ENCODE results near the gene AGAP1. TPM values are rescaled to one million over a fixed set of nuclear protein-coding genes. Genes with fewer than 3 reads are reported as not detected.

The AGAP1 gene
- polyA plus RNA-seq, 4 donors, result 9.8 to 19.2 (median 15.5) TPM

DNA sequence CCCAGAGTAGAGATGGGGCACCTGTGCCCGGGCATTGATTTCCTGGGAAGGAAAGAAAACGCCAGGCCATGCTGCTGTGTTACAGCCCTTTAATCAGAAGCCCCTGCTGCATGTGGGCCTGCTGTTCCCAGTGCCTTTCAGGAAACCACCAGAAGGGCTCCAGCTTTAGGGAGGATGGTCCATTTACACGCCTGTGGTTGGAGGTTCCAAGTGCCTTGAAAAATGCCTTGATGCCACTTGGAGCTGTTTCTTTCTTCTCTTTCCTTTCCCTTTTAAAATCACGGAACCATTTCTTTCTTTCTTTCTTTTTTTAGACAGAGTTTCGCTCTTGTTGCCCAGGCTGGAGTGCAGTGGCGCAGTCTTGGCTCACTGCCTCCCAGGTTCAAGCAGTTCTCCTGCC, 60.5 kb downstream of the AGAP1 start:
- no peak for FAIRE-seq
- no peaks in the 10 kb centered on the region for H3K9me3 ChIP-seq (ENCODE audit: control insufficient read depth in 2 of 2, insufficient read depth in 1 of 2, low read depth in 1 of 2, low read length in 1 of 2)
- H3K27me3 ChIP-seq (ENCODE audit: control insufficient read depth in 3 of 3, insufficient read depth in 3 of 3, low read length in 3 of 3), result no peaks in the 10 kb centered on the region
- no peak overlapping the region for H3K27ac ChIP-seq (ENCODE audit: low read depth in 1 of 3, low read length in 2 of 3)
- peaks cover 0 to 6% (median 0%) of the 10 kb centered on the region in 3 donors for H3K36me3 ChIP-seq (ENCODE audit: control insufficient read depth in 3 of 3, insufficient read depth in 2 of 3, low read depth in 1 of 3, low read length in 3 of 3)
- no peak for DNase-seq
- H3K4me3 ChIP-seq (ENCODE audit: low read depth in 1 of 3, low read length in 3 of 3), result no peak overlapping the region
- H3K4me1 ChIP-seq (ENCODE audit: control insufficient read depth in 3 of 3, insufficient read depth in 2 of 3, low read depth in 1 of 3, low read length in 2 of 3), result peaks cover 3 to 10% (median 4%) of the 10 kb centered on the region in 3 donors
- WGBS, 3 donors, result 79 to 92% (median 88%) methylated on average over 6 of the region's 6 CpGs

GRCh38 chr2:235554936-235555335, 61.1 kb downstream of the AGAP1 start:
- H3K27me3 ChIP-seq (ENCODE audit: control insufficient read depth in 3 of 3, insufficient read depth in 3 of 3, low read length in 3 of 3), result no peaks in the 10 kb centered on the region
- 86 to 92% (median 90%) methylated on average over 9 of the region's 9 CpGs for WGBS, 3 donors
- no peak for FAIRE-seq
- no peak for DNase-seq
- peaks cover 0 to 4% (median 0%) of the 10 kb centered on the region in 3 donors for H3K36me3 ChIP-seq (ENCODE audit: control insufficient read depth in 3 of 3, insufficient read depth in 2 of 3, low read depth in 1 of 3, low read length in 3 of 3)
- H3K4me1 ChIP-seq (ENCODE audit: control insufficient read depth in 3 of 3, insufficient read depth in 2 of 3, low read depth in 1 of 3, low read length in 2 of 3), result peaks cover 3 to 10% (median 4%) of the 10 kb centered on the region in 3 donors
- H3K27ac ChIP-seq (ENCODE audit: low read depth in 1 of 3, low read length in 2 of 3), result no peak overlapping the region
- H3K4me3 ChIP-seq (ENCODE audit: low read depth in 1 of 3, low read length in 3 of 3), result no peak overlapping the region
- H3K9me3 ChIP-seq (ENCODE audit: control insufficient read depth in 2 of 2, insufficient read depth in 1 of 2, low read depth in 1 of 2, low read length in 1 of 2), result no peaks in the 10 kb centered on the region

GRCh38 chr2:235555371-235555770, 61.5 kb downstream of the AGAP1 start:
- H3K27me3 ChIP-seq (ENCODE audit: control insufficient read depth in 3 of 3, insufficient read depth in 3 of 3, low read length in 3 of 3), result no peaks in the 10 kb centered on the region
- no peaks in the 10 kb centered on the region for H3K9me3 ChIP-seq (ENCODE audit: control insufficient read depth in 2 of 2, insufficient read depth in 1 of 2, low read depth in 1 of 2, low read length in 1 of 2)
- H3K4me1 ChIP-seq (ENCODE audit: control insufficient read depth in 3 of 3, insufficient read depth in 2 of 3, low read depth in 1 of 3, low read length in 2 of 3), result peaks cover 3 to 10% (median 4%) of the 10 kb centered on the region in 3 donors
- H3K27ac ChIP-seq (ENCODE audit: low read depth in 1 of 3, low read length in 2 of 3), result no peak overlapping the region
- WGBS, 3 donors, result 56 to 68% (median 64%) methylated on average over 6 of the region's 6 CpGs
- FAIRE-seq (no peak), DNase-seq (no peak)
- H3K36me3 ChIP-seq (ENCODE audit: control insufficient read depth in 3 of 3, insufficient read depth in 2 of 3, low read depth in 1 of 3, low read length in 3 of 3), result peaks cover 0 to 2% (median 0%) of the 10 kb centered on the region in 3 donors
- no peak overlapping the region for H3K4me3 ChIP-seq (ENCODE audit: low read depth in 1 of 3, low read length in 3 of 3)

DNA sequence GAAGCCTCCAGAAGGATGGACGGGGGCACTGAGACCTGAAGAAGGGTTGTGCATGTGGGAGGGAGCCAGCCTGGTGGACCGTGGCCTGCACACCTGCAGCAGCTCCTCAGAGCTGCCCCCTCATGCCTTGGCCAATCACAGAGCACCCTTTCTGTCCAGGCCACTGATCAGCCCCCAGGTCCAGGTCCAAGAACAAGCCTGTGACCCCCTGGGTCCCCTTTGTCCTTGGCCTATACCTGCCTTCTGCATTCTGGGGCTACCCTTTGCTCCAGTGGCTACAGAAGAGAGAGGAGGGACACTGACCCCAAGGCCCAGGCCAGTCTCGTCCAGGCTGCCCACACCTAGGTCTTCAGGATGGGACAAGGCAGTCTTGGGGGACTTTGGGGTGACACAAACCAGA, 62.2 kb downstream of the AGAP1 start:
- no peak overlapping the region for H3K27ac ChIP-seq (ENCODE audit: low read depth in 1 of 3, low read length in 2 of 3)
- no peak for FAIRE-seq
- H3K9me3 ChIP-seq (ENCODE audit: control insufficient read depth in 2 of 2, insufficient read depth in 1 of 2, low read depth in 1 of 2, low read length in 1 of 2), result no peaks in the 10 kb centered on the region

DNA sequence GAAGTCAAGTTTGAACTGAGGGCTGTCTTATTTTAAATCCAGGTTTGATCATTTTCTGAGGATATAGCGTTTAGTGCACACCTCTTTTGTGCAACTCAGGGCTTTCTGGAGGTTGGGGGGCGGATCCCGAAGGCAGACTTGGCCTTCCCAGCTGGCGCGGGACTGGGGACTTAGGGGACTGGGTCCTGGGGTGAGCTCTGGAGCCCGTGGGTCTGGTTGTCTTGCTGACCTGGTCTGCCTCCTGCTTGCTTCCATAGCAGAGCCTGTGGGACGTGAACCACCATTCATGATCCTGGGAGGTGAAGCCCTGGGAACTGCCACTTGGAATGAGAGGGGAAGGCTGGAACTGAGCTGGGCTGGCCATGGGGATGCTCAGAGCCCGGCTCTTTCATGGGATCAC, 63.1 kb downstream of the AGAP1 start:
- WGBS, 3 donors, result 88 to 94% (median 92%) methylated on average over 8 of the region's 8 CpGs
- no peaks in the 10 kb centered on the region for H3K9me3 ChIP-seq (ENCODE audit: control insufficient read depth in 2 of 2, insufficient read depth in 1 of 2, low read depth in 1 of 2, low read length in 1 of 2)
- H3K27ac ChIP-seq (ENCODE audit: low read depth in 1 of 3, low read length in 2 of 3), result no peak overlapping the region
- peaks cover 0 to 5% (median 0%) of the 10 kb centered on the region in 3 donors for H3K36me3 ChIP-seq (ENCODE audit: control insufficient read depth in 3 of 3, insufficient read depth in 2 of 3, low read depth in 1 of 3, low read length in 3 of 3)
- no peak overlapping the region for H3K4me3 ChIP-seq (ENCODE audit: low read depth in 1 of 3, low read length in 3 of 3)
- FAIRE-seq (no peak), DNase-seq (no peak)
- H3K4me1 ChIP-seq (ENCODE audit: control insufficient read depth in 3 of 3, insufficient read depth in 2 of 3, low read depth in 1 of 3, low read length in 2 of 3), result peaks cover 7 to 10% (median 7%) of the 10 kb centered on the region in 3 donors
- no peaks in the 10 kb centered on the region for H3K27me3 ChIP-seq (ENCODE audit: control insufficient read depth in 3 of 3, insufficient read depth in 3 of 3, low read length in 3 of 3)

More for the DNA sequence above, 62.2 kb downstream of the AGAP1 start:
- no peak for DNase-seq
- no peaks in the 10 kb centered on the region for H3K27me3 ChIP-seq (ENCODE audit: control insufficient read depth in 3 of 3, insufficient read depth in 3 of 3, low read length in 3 of 3)
- H3K4me3 ChIP-seq (ENCODE audit: low read depth in 1 of 3, low read length in 3 of 3), result no peak overlapping the region
- WGBS, 3 donors, result 80 to 92% (median 90%) methylated on average over 3 of the region's 3 CpGs
- H3K4me1 ChIP-seq (ENCODE audit: control insufficient read depth in 3 of 3, insufficient read depth in 2 of 3, low read depth in 1 of 3, low read length in 2 of 3), result peaks cover 3 to 14% (median 4%) of the 10 kb centered on the region in 3 donors
- peaks cover 0 to 5% (median 0%) of the 10 kb centered on the region in 3 donors for H3K36me3 ChIP-seq (ENCODE audit: control insufficient read depth in 3 of 3, insufficient read depth in 2 of 3, low read depth in 1 of 3, low read length in 3 of 3)

- peaks cover 4 to 7% (median 5%) of the 10 kb centered on the region in 3 donors for H3K4me1 ChIP-seq (ENCODE audit: control insufficient read depth in 3 of 3, insufficient read depth in 2 of 3, low read depth in 1 of 3, low read length in 2 of 3)
- peaks cover 0 to 5% (median 0%) of the 10 kb centered on the region in 3 donors for H3K36me3 ChIP-seq (ENCODE audit: control insufficient read depth in 3 of 3, insufficient read depth in 2 of 3, low read depth in 1 of 3, low read length in 3 of 3)
- no peak overlapping the region for H3K4me3 ChIP-seq (ENCODE audit: low read depth in 1 of 3, low read length in 3 of 3)
- no peaks in the 10 kb centered on the region for H3K27me3 ChIP-seq (ENCODE audit: control insufficient read depth in 3 of 3, insufficient read depth in 3 of 3, low read length in 3 of 3)
- WGBS, 3 donors, result 91 to 94% (median 91%) methylated on average over 9 of the region's 9 CpGs
- no peak for DNase-seq
- H3K9me3 ChIP-seq (ENCODE audit: control insufficient read depth in 2 of 2, insufficient read depth in 1 of 2, low read depth in 1 of 2, low read length in 1 of 2), result no peaks in the 10 kb centered on the region
- no peak overlapping the region for H3K27ac ChIP-seq (ENCODE audit: low read depth in 1 of 3, low read length in 2 of 3)
- no peak for FAIRE-seq
Measured at GRCh38 chr2:235557903-235558302, 64.1 kb downstream of the AGAP1 start.

- 86 to 91% (median 88%) methylated on average over 8 of the region's 8 CpGs for WGBS, 3 donors
- H3K4me3 ChIP-seq (ENCODE audit: low read depth in 1 of 3, low read length in 3 of 3), result no peak overlapping the region
- peaks cover 0 to 5% (median 0%) of the 10 kb centered on the region in 3 donors for H3K36me3 ChIP-seq (ENCODE audit: control insufficient read depth in 3 of 3, insufficient read depth in 2 of 3, low read depth in 1 of 3, low read length in 3 of 3)
- DNase-seq, result no peak
- no peak overlapping the region for H3K27ac ChIP-seq (ENCODE audit: low read depth in 1 of 3, low read length in 2 of 3)
- no peak for FAIRE-seq
- no peaks in the 10 kb centered on the region for H3K9me3 ChIP-seq (ENCODE audit: control insufficient read depth in 2 of 2, insufficient read depth in 1 of 2, low read depth in 1 of 2, low read length in 1 of 2)
- peaks cover 4 to 5% (median 4%) of the 10 kb centered on the region in 3 donors for H3K4me1 ChIP-seq (ENCODE audit: control insufficient read depth in 3 of 3, insufficient read depth in 2 of 3, low read depth in 1 of 3, low read length in 2 of 3)
- H3K27me3 ChIP-seq (ENCODE audit: control insufficient read depth in 3 of 3, insufficient read depth in 3 of 3, low read length in 3 of 3), result no peaks in the 10 kb centered on the region
Measured at GRCh38 chr2:235558572-235558971, 64.7 kb downstream of the AGAP1 start.

DNA sequence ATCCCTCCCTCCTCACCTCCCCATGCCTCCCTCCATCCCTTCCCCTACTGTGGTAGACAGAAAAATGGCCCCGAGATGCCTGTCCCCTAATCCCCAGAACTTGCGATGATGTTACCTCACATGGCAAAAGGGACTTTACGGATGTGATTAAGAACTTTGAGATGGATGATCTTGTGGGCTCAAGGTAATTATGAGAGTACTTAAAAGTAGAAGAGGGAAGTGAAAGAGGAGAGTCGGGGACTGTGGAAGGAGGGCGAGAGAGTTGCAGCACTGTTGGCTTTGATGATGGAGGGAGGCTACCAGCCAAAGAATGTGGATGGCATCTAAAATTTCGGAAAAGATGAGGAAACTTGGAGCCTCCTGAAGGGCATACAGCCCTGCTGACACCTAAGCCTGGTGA, 66.5 kb downstream of the AGAP1 start:
- FAIRE-seq, result no peak
- WGBS, 3 donors, result 85 to 92% (median 90%) methylated on average over 6 of the region's 6 CpGs

GRCh38 chr2:235561450-235561849, 67.6 kb downstream of the AGAP1 start:
- H3K4me1 ChIP-seq (ENCODE audit: control insufficient read depth in 3 of 3, insufficient read depth in 2 of 3, low read depth in 1 of 3, low read length in 2 of 3), result peaks cover 4 to 5% (median 4%) of the 10 kb centered on the region in 3 donors
- no peak overlapping the region for H3K4me3 ChIP-seq (ENCODE audit: low read depth in 1 of 3, low read length in 3 of 3)
- H3K27ac ChIP-seq (ENCODE audit: low read depth in 1 of 3, low read length in 2 of 3), result no peak overlapping the region
- FAIRE-seq (no peak), DNase-seq (peak in 1 of 2 donors; percentile 26)
- peaks cover 0 to 7% (median 0%) of the 10 kb centered on the region in 3 donors for H3K36me3 ChIP-seq (ENCODE audit: control insufficient read depth in 3 of 3, insufficient read depth in 2 of 3, low read depth in 1 of 3, low read length in 3 of 3)
- H3K27me3 ChIP-seq (ENCODE audit: control insufficient read depth in 3 of 3, insufficient read depth in 3 of 3, low read length in 3 of 3), result no peaks in the 10 kb centered on the region
- WGBS, 3 donors, result 77 to 81% (median 79%) methylated on average over 2 of the region's 2 CpGs
- no peaks in the 10 kb centered on the region for H3K9me3 ChIP-seq (ENCODE audit: control insufficient read depth in 2 of 2, insufficient read depth in 1 of 2, low read depth in 1 of 2, low read length in 1 of 2)

More for the DNA sequence above, 66.5 kb downstream of the AGAP1 start:
- no peak overlapping the region for H3K27ac ChIP-seq (ENCODE audit: low read depth in 1 of 3, low read length in 2 of 3)
- H3K36me3 ChIP-seq (ENCODE audit: control insufficient read depth in 3 of 3, insufficient read depth in 2 of 3, low read depth in 1 of 3, low read length in 3 of 3), result peaks cover 0 to 7% (median 0%) of the 10 kb centered on the region in 3 donors
- H3K4me1 ChIP-seq (ENCODE audit: control insufficient read depth in 3 of 3, insufficient read depth in 2 of 3, low read depth in 1 of 3, low read length in 2 of 3), result peaks cover 4 to 5% (median 4%) of the 10 kb centered on the region in 3 donors
- H3K9me3 ChIP-seq (ENCODE audit: control insufficient read depth in 2 of 2, insufficient read depth in 1 of 2, low read depth in 1 of 2, low read length in 1 of 2), result no peaks in the 10 kb centered on the region
- no peak for DNase-seq
- no peak overlapping the region for H3K4me3 ChIP-seq (ENCODE audit: low read depth in 1 of 3, low read length in 3 of 3)
- no peaks in the 10 kb centered on the region for H3K27me3 ChIP-seq (ENCODE audit: control insufficient read depth in 3 of 3, insufficient read depth in 3 of 3, low read length in 3 of 3)
